ENCODE data around the gene MIPOL1.

MIPOL1 gene

DNA sequence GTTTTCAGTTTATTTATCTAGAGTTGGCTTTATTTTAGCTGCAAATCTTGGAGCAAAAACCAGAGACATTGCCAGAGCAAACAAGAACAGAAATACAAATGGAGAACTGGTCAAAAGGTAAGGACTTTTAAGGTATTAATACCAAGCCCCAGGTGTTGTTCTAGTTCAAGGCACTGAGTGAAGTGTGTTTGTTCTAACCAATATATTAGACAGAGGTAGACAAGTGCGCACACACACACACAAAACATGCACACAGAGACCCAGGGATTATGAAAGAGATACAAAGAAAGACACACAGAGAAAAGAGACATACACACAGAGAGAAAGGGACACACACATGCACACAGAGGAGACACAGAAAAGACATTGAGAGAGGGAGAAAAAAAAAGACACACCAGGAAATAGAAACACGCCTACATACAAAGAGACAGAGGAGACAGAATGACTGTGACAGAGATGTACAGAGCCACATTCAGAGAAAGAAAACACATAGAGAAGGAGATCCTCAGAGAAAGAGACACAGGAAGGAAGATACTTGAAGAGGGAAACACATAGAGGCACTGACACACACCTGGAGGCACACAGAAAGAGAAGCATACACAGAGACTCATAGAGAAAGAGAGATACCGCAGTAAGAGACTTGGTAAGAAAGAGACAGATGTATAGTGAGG, 50.2 kb downstream of the MIPOL1 start:
- Histone ChIP-seq H3K27ac (ENCODE audit: low read depth, low read length, poor library complexity, severe bottlenecking) (no peak overlapping the region), H4K20me1 (ENCODE audit: insufficient read depth, low read length) (no peaks in the 10 kb centered on the region), H3F3A (ENCODE audit: insufficient read depth, low read length) (no peaks in the 10 kb centered on the region), H3K4me1 (ENCODE audit: insufficient read depth, low read length, severe bottlenecking) (no peaks in the 10 kb centered on the region), H3K36me3 (ENCODE audit: insufficient read depth, low read length) (no peaks in the 10 kb centered on the region), H3K79me2 (ENCODE audit: insufficient read depth, low read length) (no peaks in the 10 kb centered on the region), H2AFZ (ENCODE audit: low read length) (no peak overlapping the region), H3K27me3 (ENCODE audit: insufficient read depth, low read length) (no peaks in the 10 kb centered on the region), H3K4me3 (ENCODE audit: low read depth, low read length, poor library complexity, severe bottlenecking) (no peak overlapping the region), H3K9me3 (ENCODE audit: low read length) (no peaks in the 10 kb centered on the region), H3K4me2 (ENCODE audit: low read length) (no peak overlapping the region), H3K9ac (ENCODE audit: low read length) (no peak overlapping the region), H3K9me2 (ENCODE audit: low read depth, low read length) (no peaks in the 10 kb centered on the region)
- TF ChIP-seq, protein P1, sequence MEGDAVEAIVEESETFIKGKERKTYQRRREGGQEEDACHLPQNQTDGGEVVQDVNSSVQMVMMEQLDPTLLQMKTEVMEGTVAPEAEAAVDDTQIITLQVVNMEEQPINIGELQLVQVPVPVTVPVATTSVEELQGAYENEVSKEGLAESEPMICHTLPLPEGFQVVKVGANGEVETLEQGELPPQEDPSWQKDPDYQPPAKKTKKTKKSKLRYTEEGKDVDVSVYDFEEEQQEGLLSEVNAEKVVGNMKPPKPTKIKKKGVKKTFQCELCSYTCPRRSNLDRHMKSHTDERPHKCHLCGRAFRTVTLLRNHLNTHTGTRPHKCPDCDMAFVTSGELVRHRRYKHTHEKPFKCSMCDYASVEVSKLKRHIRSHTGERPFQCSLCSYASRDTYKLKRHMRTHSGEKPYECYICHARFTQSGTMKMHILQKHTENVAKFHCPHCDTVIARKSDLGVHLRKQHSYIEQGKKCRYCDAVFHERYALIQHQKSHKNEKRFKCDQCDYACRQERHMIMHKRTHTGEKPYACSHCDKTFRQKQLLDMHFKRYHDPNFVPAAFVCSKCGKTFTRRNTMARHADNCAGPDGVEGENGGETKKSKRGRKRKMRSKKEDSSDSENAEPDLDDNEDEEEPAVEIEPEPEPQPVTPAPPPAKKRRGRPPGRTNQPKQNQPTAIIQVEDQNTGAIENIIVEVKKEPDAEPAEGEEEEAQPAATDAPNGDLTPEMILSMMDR (IDR thresholded peaks at IDR 0.05; ENCODE audit: low read length), result no peak
- no peak for TF ChIP-seq EZH2 (IDR thresholded peaks at IDR 0.05; ENCODE audit: borderline replicate concordance, low read length)

DNA sequence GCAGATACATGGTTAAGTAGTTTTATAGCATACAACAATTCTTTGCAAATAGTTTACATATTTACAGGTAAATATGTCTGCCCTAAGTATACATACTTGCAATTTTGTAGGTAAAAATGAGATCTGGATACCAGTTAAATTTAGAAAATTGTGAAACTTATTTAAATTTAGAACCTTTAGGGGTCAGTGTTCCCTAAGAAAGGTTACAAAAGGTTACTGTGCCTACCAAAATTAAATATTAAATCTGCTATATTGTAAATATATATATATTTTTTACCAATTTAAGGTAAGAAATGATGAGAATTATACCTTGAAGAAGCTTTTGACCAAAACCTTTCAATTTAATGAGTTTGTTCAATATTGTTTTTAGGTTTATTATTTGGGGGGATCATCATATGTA, 54.0 kb downstream of the MIPOL1 start:
- Histone ChIP-seq H3K27ac (ENCODE audit: low read depth, low read length, poor library complexity, severe bottlenecking) (no peak overlapping the region), H3K9me2 (ENCODE audit: low read depth, low read length) (no peaks in the 10 kb centered on the region), H3K27me3 (ENCODE audit: insufficient read depth, low read length) (no peaks in the 10 kb centered on the region), H3K4me1 (ENCODE audit: insufficient read depth, low read length, severe bottlenecking) (no peaks in the 10 kb centered on the region), H4K20me1 (ENCODE audit: insufficient read depth, low read length) (no peaks in the 10 kb centered on the region), H3K9ac (ENCODE audit: low read length) (no peak overlapping the region), H3K4me2 (ENCODE audit: low read length) (no peak overlapping the region), H3F3A (ENCODE audit: insufficient read depth, low read length) (no peaks in the 10 kb centered on the region), H3K9me3 (ENCODE audit: low read length) (no peaks in the 10 kb centered on the region), H3K4me3 (ENCODE audit: low read depth, low read length, poor library complexity, severe bottlenecking) (no peak overlapping the region), H3K79me2 (ENCODE audit: insufficient read depth, low read length) (no peaks in the 10 kb centered on the region), H2AFZ (ENCODE audit: low read length) (no peak overlapping the region), H3K36me3 (ENCODE audit: insufficient read depth, low read length) (no peaks in the 10 kb centered on the region)
- TF ChIP-seq, protein P1 (IDR thresholded peaks at IDR 0.05; ENCODE audit: low read length), result no peak
- no peak for TF ChIP-seq EZH2 (IDR thresholded peaks at IDR 0.05; ENCODE audit: borderline replicate concordance, low read length)

DNA sequence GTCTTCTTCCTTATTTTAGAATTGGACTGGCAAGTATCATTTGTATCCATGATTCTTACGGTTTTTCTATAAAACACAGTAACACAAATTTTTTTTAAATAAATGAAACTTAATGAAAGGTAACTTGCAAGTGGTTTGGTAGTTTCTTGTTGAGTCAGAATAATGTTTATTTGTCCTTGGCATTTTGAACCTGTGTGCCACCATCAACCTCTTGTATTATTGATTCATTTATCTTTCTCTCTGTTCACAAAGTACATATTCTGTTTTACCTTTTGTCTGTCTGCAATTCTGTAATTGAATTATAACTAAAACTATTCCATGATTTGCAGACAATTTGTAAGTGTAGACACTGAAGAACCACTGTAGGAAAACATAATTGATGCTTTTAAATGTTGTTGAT, 54.7 kb downstream of the MIPOL1 start:
- no peak for TF ChIP-seq EZH2 (IDR thresholded peaks at IDR 0.05; ENCODE audit: borderline replicate concordance, low read length)
- TF ChIP-seq, protein P1 (IDR thresholded peaks at IDR 0.05; ENCODE audit: low read length), result no peak
- Histone ChIP-seq H3K4me2 (ENCODE audit: low read length) (no peak overlapping the region), H3K79me2 (ENCODE audit: insufficient read depth, low read length) (no peaks in the 10 kb centered on the region), H4K20me1 (ENCODE audit: insufficient read depth, low read length) (no peaks in the 10 kb centered on the region), H3K4me1 (ENCODE audit: insufficient read depth, low read length, severe bottlenecking) (no peaks in the 10 kb centered on the region), H3K27me3 (ENCODE audit: insufficient read depth, low read length) (no peaks in the 10 kb centered on the region), H3K36me3 (ENCODE audit: insufficient read depth, low read length) (no peaks in the 10 kb centered on the region), H3K9ac (ENCODE audit: low read length) (no peak overlapping the region), H3K4me3 (ENCODE audit: low read depth, low read length, poor library complexity, severe bottlenecking) (no peak overlapping the region), H2AFZ (ENCODE audit: low read length) (no peak overlapping the region), H3K9me2 (ENCODE audit: low read depth, low read length) (no peaks in the 10 kb centered on the region), H3K27ac (ENCODE audit: low read depth, low read length, poor library complexity, severe bottlenecking) (no peak overlapping the region), H3F3A (ENCODE audit: insufficient read depth, low read length) (no peaks in the 10 kb centered on the region), H3K9me3 (ENCODE audit: low read length) (no peaks in the 10 kb centered on the region)
